H1 (cell line): ENCODE data around the gene MYBPC2. TPM values are rescaled to one million over a fixed set of nuclear protein-coding genes. Genes with fewer than 3 reads are reported as not detected.

Experiments
- CTCF ChIA-PET: fragments of 300-600 bp; sonication (Branson Sonifier 250); formaldehyde crosslinking; loops from one replicate; lab custom pipeline; 2021; ENCODE audit not compliant: partially characterized antibody; lab: Charles Lee
- POLR2A ChIA-PET: fragments of 300-600 bp; sonication (Branson Sonifier 250); formaldehyde crosslinking; loops from one replicate; lab custom pipeline; 2021; ENCODE audit warnings: inconsistent platforms; ENCODE audit not compliant: partially characterized antibody; lab: Charles Lee
- DNase-seq, 2 experiments: peaks; one replicate each; pipeline versions ENCODE4 v3.0.0 to v3.0.0-alpha.2; 2010 to 2022; ENCODE audit warnings: low spot score in 2 of 2, low read depth in 1 of 2, mixed read lengths in 1 of 2
- FAIRE-seq: peaks from 2 replicates; lab custom pipeline; 2011; peaks lifted over from hg19 to GRCh38; lab: Jason Lieb, UNC
- H2AFZ ChIP-seq: 2 replicates; pipeline ENCODE4 v1.8.1; 2012; ENCODE audit warnings: low read length, inconsistent platforms
- H2AK5ac ChIP-seq: 2 replicates; pipeline ENCODE4 v1.6.1; 2013; ENCODE audit warnings: low read depth, low read length
- H2BK120ac ChIP-seq: replicated peaks from 2 replicates; pipeline ENCODE3; 2013; ENCODE audit warnings: low read depth, low read length, inconsistent platforms
- H2BK12ac ChIP-seq: 2 replicates; pipeline ENCODE4 v1.6.1; 2013; ENCODE audit warnings: low read depth, low read length
- H2BK15ac ChIP-seq: 2 replicates; pipeline ENCODE4 v1.6.1; 2013; ENCODE audit warnings: low read length
- H2BK20ac ChIP-seq: 2 replicates; pipeline ENCODE4 v1.6.1; 2013; ENCODE audit warnings: low read length
- H2BK5ac ChIP-seq: 2 replicates; pipeline ENCODE4 v1.6.1; 2013; ENCODE audit warnings: low read depth, low read length
- H3K14ac ChIP-seq: 2 replicates; pipeline ENCODE4 v1.6.1; 2013; ENCODE audit warnings: inconsistent platforms; ENCODE audit not compliant: insufficient read length
- H3K18ac ChIP-seq: 2 replicates; pipeline ENCODE4 v1.6.1; 2013; ENCODE audit warnings: low read length; ENCODE audit errors: extremely low read depth
- H3K23ac ChIP-seq: 2 replicates; pipeline ENCODE4 v1.6.1; 2013; ENCODE audit warnings: inconsistent platforms; ENCODE audit not compliant: insufficient read length
- H3K23me2 ChIP-seq: 2 replicates; pipeline ENCODE4 v1.6.1; 2013; ENCODE audit warnings: low read depth, low read length
- H3K27ac ChIP-seq: 2 replicates; pipeline ENCODE4 v1.6.1; 2011; ENCODE audit warnings: low read depth, low read length, inconsistent platforms
- H3K27me3 ChIP-seq, 4 experiments: replicated peaks in 1 of 4; 1 replicate in 1 of 4; 2 replicates in 3 of 4; pipeline versions ENCODE4 v1.6.1 to v1.8.1; 2011 to 2013; ENCODE audit warnings: low read length in 3 of 4, mild to moderate bottlenecking in 3 of 4, inconsistent platforms in 2 of 4, mixed read lengths in 2 of 4, moderate library complexity in 1 of 4; ENCODE audit not compliant: control insufficient read depth in 3 of 4, insufficient read depth in 3 of 4; ENCODE audit errors: extremely low read depth in 1 of 4
- H3K36me3 ChIP-seq, 4 experiments: 2 replicates each; pipeline versions ENCODE4 v1.6.1 to v1.8.1; 2011 to 2013; ENCODE audit warnings: mild to moderate bottlenecking in 4 of 4, low read length in 3 of 4, moderate library complexity in 2 of 4, control low read depth in 1 of 4, inconsistent platforms in 1 of 4; ENCODE audit not compliant: insufficient read depth in 4 of 4, control insufficient read depth in 2 of 4
- H3K4ac ChIP-seq: replicated peaks from 2 replicates; pipeline ENCODE3; 2013; ENCODE audit warnings: low read length, low read depth, mixed read lengths, inconsistent platforms; ENCODE audit not compliant: insufficient read length
- H3K4me1 ChIP-seq, 4 experiments: replicated peaks in 1 of 4; 1 replicate in 1 of 4; 2 replicates in 3 of 4; pipeline versions ENCODE4 v1.6.1 to v1.8.1; 2011 to 2013; ENCODE audit warnings: low read length in 3 of 4, inconsistent platforms in 2 of 4, mixed read lengths in 1 of 4; ENCODE audit not compliant: insufficient read depth in 4 of 4, control insufficient read depth in 3 of 4
- H3K4me2 ChIP-seq, 2 experiments: 2 replicates each; pipeline versions ENCODE4 v1.6.1 to v1.8.1; 2011 to 2013; ENCODE audit warnings: low read depth in 2 of 2, low read length in 2 of 2, control low read depth in 1 of 2, inconsistent platforms in 1 of 2, mild to moderate bottlenecking in 1 of 2; ENCODE audit not compliant: insufficient read depth in 1 of 2
- H3K4me3 ChIP-seq, 4 experiments: fragments of 200-600, 300-600 bp in 1 of 4; sonication (generic), shearing (Covaris generic), sonication (Bioruptor Twin) in 1 of 4; 2 replicates each; pipeline versions ENCODE4 v1.5.1 to v1.8.1; 2011 to 2016; ENCODE audit warnings: low read length in 4 of 4, low read depth in 3 of 4, control low read depth in 2 of 4, inconsistent platforms in 2 of 4, mild to moderate bottlenecking in 2 of 4, mixed read lengths in 1 of 4, moderate library complexity in 1 of 4; ENCODE audit not compliant: insufficient read depth in 2 of 4; ENCODE audit errors: extremely low read depth in 1 of 4
- H3K56ac ChIP-seq: replicated peaks from 2 replicates; pipeline ENCODE3; 2013; ENCODE audit warnings: low read depth, mild to moderate bottlenecking, mixed read lengths, low read length, inconsistent platforms; ENCODE audit not compliant: insufficient read length
- H3K79me1 ChIP-seq: 2 replicates; pipeline ENCODE4 v1.6.1; 2013; ENCODE audit warnings: low read depth, low read length, control low read depth
- H3K79me2 ChIP-seq, 2 experiments: 2 replicates each; pipeline versions ENCODE4 v1.6.1 to v1.8.1; 2012 to 2013; ENCODE audit warnings: low read length in 2 of 2, mild to moderate bottlenecking in 2 of 2, inconsistent platforms in 1 of 2; ENCODE audit not compliant: insufficient read depth in 2 of 2, control insufficient read depth in 1 of 2
- H3K9ac ChIP-seq, 4 experiments: replicated peaks in 1 of 4; 1 replicate in 1 of 4; 2 replicates in 3 of 4; pipeline versions ENCODE4 v1.6.1 to v1.8.1; 2011 to 2013; ENCODE audit warnings: low read depth in 3 of 4, low read length in 3 of 4, control low read depth in 2 of 4, mild to moderate bottlenecking in 2 of 4, moderate library complexity in 2 of 4, inconsistent platforms in 1 of 4; ENCODE audit errors: extremely low read depth in 1 of 4
- H3K9me3 ChIP-seq, 2 experiments: 2 replicates each; pipeline versions ENCODE4 v1.6.1 to v1.8.1; 2012 to 2013; ENCODE audit warnings: mild to moderate bottlenecking in 2 of 2, moderate library complexity in 2 of 2, control low read depth in 1 of 2, inconsistent platforms in 1 of 2, low read depth in 1 of 2, low read length in 1 of 2, mixed read lengths in 1 of 2; ENCODE audit not compliant: insufficient read depth in 2 of 2
- H4K20me1 ChIP-seq, 2 experiments: replicated peaks in 1 of 2; 2 replicates each; pipeline versions ENCODE3 to v1.8.1; 2011 to 2013; ENCODE audit warnings: inconsistent platforms in 2 of 2, low read length in 2 of 2, mild to moderate bottlenecking in 1 of 2; ENCODE audit not compliant: insufficient read depth in 2 of 2, control insufficient read depth in 1 of 2
- H4K5ac ChIP-seq: 2 replicates; pipeline ENCODE4 v1.6.1; 2013; ENCODE audit warnings: low read length, low read depth, mixed read lengths, inconsistent platforms; ENCODE audit not compliant: insufficient read length
- H4K8ac ChIP-seq: 2 replicates; pipeline ENCODE4 v1.8.0; 2013; ENCODE audit warnings: mild to moderate bottlenecking, moderate library complexity, low read length, inconsistent platforms; ENCODE audit not compliant: insufficient read depth; ENCODE audit errors: extremely low read depth
- H4K91ac ChIP-seq: replicated peaks from 2 replicates; pipeline ENCODE3; 2013; ENCODE audit warnings: low read length, mixed read lengths, inconsistent platforms; ENCODE audit not compliant: insufficient read length
- ASH2L ChIP-seq: fragments of 200-600, 300-600 bp; sonication (generic); IDR thresholded peaks from one replicate; pipeline ENCODE4 v1.7.1; 2017; ENCODE audit warnings: low read length
- ATF3 ChIP-seq: IDR thresholded peaks from 2 replicates; pipeline ENCODE4 v1.6.1; 2011; ENCODE audit warnings: low read depth, mild to moderate bottlenecking, low read length; ENCODE audit not compliant: insufficient read depth
- GABPA ChIP-seq: IDR thresholded peaks from 2 replicates; pipeline ENCODE4 v1.6.1; 2011; ENCODE audit warnings: mild to moderate bottlenecking, low read length, moderate library complexity, borderline replicate concordance; ENCODE audit not compliant: insufficient read depth
- HDAC2 ChIP-seq, 2 experiments: fragments of 300-600 bp in 1 of 2; sonication (generic) in 1 of 2; IDR thresholded peaks; 2 replicates each; pipeline ENCODE4 v1.6.1; 2011 to 2012; ENCODE audit warnings: low read depth in 2 of 2, low read length in 2 of 2, mild to moderate bottlenecking in 2 of 2, moderate library complexity in 2 of 2, borderline replicate concordance in 1 of 2, inconsistent platforms in 1 of 2
- HDAC6 ChIP-seq: IDR thresholded peaks from one replicate; pipeline ENCODE4 v1.7.1; 2012; ENCODE audit warnings: low read depth, mild to moderate bottlenecking, inconsistent platforms, low read length, moderate library complexity
- JUND ChIP-seq: IDR thresholded peaks from 2 replicates; pipeline ENCODE4 v1.6.1; 2011; ENCODE audit warnings: mild to moderate bottlenecking, improper control_type of control experiment, low read length
- NANOG ChIP-seq: IDR thresholded peaks from 2 replicates; pipeline ENCODE4 v1.6.1; 2011; ENCODE audit warnings: low read length, low read depth, mild to moderate bottlenecking, inconsistent platforms; ENCODE audit not compliant: insufficient read depth, poor library complexity, severe bottlenecking
- POLR2A ChIP-seq, 2 experiments: IDR thresholded peaks; 1 replicate in 1 of 2; 2 replicates in 1 of 2; pipeline ENCODE4 v1.6.1; 2011; ENCODE audit warnings: low read depth in 2 of 2, low read length in 2 of 2, mild to moderate bottlenecking in 2 of 2; ENCODE audit errors: control extremely low read depth in 1 of 2
- RNF2 ChIP-seq: fragments of 200-900, 300-1000 bp; sonication (generic); IDR thresholded peaks from 2 replicates; pipeline ENCODE4 v1.7.1; 2016; ENCODE audit warnings: borderline replicate concordance, low read depth, mild to moderate bottlenecking, antibody characterized with exemption, low read length; ENCODE audit not compliant: poor library complexity, severe bottlenecking; ENCODE audit errors: missing control alignments
- RXRA ChIP-seq: IDR thresholded peaks from 2 replicates; pipeline ENCODE4 v1.6.1; 2011; ENCODE audit warnings: low read depth, mild to moderate bottlenecking, low read length, moderate library complexity; ENCODE audit not compliant: insufficient read depth
- SIN3A ChIP-seq, 2 experiments: IDR thresholded peaks in 1 of 2; conservative IDR thresholded peaks in 1 of 2; 2 replicates each; pipeline ENCODE4 v1.6.1; 2011 to 2012; ENCODE audit warnings: low read length in 2 of 2, improper control_type of control experiment in 1 of 2, low read depth in 1 of 2, mild to moderate bottlenecking in 1 of 2
- SIRT6 ChIP-seq: IDR thresholded peaks from one replicate; pipeline ENCODE4 v1.7.1; 2012; ENCODE audit warnings: low read length, inconsistent platforms
- WGBS, 2 experiments: shearing (Covaris generic) in 1 of 2; methylation state at CpG; one replicate each; pipeline versions ENCODE4 v1.1.6 to v1.1.7; 2013 to 2015; ENCODE audit warnings: low lambda C conversion rate in 2 of 2, mixed read lengths in 2 of 2, inconsistent platforms in 1 of 2, low coverage in 1 of 2, missing lambda C conversion rate in 1 of 2; ENCODE audit not compliant: insufficient replicate concordance in 2 of 2, insufficient coverage in 1 of 2, insufficient read length in 1 of 2; ENCODE audit errors: extremely low coverage in 1 of 2, missing lambda C conversion rate in 1 of 2; 5-methylcytosine and 5-hydroxymethylcytosine counted together
- polyA plus RNA-seq, 7 experiments: library from polyadenylated mRNA; depleted of rRNA in 3 of 7; stranded (reverse) in 5 of 7; unstranded in 2 of 7; fragments of >200 nt in 5 of 7; fragments of 200-250 nt in 2 of 7; gene quantifications; 1 replicate in 5 of 7; 2 replicates in 1 of 7; 4 replicates in 1 of 7; pipeline versions ENCODE4 v1.2.1 to v1.2.3, GENCODE V29; 2011 to 2013; ENCODE audit warnings: missing spikeins in 2 of 7, mixed read lengths in 2 of 7
- total RNA-seq: library from RNA; stranded (reverse); fragmentation: NEBNext Ultra II Directional; extraction: Animal tissue kit (Norgen Biotek cat#: 25700); gene quantifications from 2 replicates; pipeline ENCODE4 v1.2.1, GENCODE V29; 2021

Gene MYBPC2
- total and polyA plus RNA-seq, 2 of the 8 experiments (the other 6 are each of a cell fraction or from before 2014, with no cell fraction given) = 1.8 to 3.1 TPM

- Histone ChIP-seq H3K9me3 (no peaks in the 10 kb centered on the region), H3K4ac (no peak overlapping the region), H3K79me1 (no peaks in the 10 kb centered on the region; the same call in 1 of the 2 replicates), H3K18ac (no peak overlapping the region), H3K79me2 (no peaks in the 10 kb centered on the region), H3K4me1 (peaks cover 0 to 6% (median 4%) of the 10 kb centered on the region in 4 experiments; a peak in 4 of 7 replicates), H2BK5ac (no peak overlapping the region), H3K27me3 (peaks cover 0 to 26% (median 15%) of the 10 kb centered on the region in 4 experiments; a peak in 6 of 7 replicates), H2BK15ac (no peak overlapping the region), H4K20me1 (peaks cover 1 to 3% of the 10 kb centered on the region in 2 experiments), H2BK20ac (no peak overlapping the region), H2BK120ac (no peak overlapping the region), H4K91ac (no peak overlapping the region), H3K4me3 (peak overlapping the region; percentile 42 to 62 (median 56)), H4K8ac (0 out of 2 replicates have a peak overlapping the region, but pooled peaks have one; percentile 20), H2BK12ac (no peak overlapping the region), H3K23me2 (no peaks in the 10 kb centered on the region; the same call in 1 of the 2 replicates), H3K56ac (no peak overlapping the region), H2AK5ac (no peak overlapping the region), H3K14ac (no peak overlapping the region), H3K9ac (no peak overlapping the region; a peak in 2 of 7 replicates), H3K36me3 (no peaks in the 10 kb centered on the region), H2AFZ (no peak overlapping the region), H3K23ac (no peak overlapping the region), H3K4me2 (peak overlapping the region; percentile 57 to 66), H3K27ac (no peak overlapping the region), H4K5ac (no peak overlapping the region)
- CTCF ChIA-PET = interaction anchor here (1.9 to 19.3 kb wide), 4 partner anchors 10 to 45 kb away, joined by 5 to 206 read pairs (median 15); no protein-coding TSS in a partner anchor
- WGBS, 2 experiments = 4% methylated on average over 10 of the region's 10 CpGs; no CpG with 5 or more reads in 1 of the 2 experiments
- POLR2A ChIA-PET = interaction anchor here (0.7 to 1.7 kb wide), 7 partner anchors 10 to 294 kb away, joined by 3 to 9 read pairs (median 6); no protein-coding TSS in a partner anchor
- FAIRE-seq = peak; percentile 13
- peak in 1 of 2 experiments; percentile 61 for DNase-seq
- TF ChIP-seq ATF3 (no peak), RNF2 (no peak), NANOG (no peak), POLR2A (IDR thresholded peaks at IDR 0.05; ENCODE audit: control extremely low read depth in 1 of 2, low read depth in 2 of 2, low read length in 2 of 2) (no peak), JUND (no peak), HDAC6 (no peak), ASH2L (no peak), SIRT6 (no peak), SIN3A (conservative IDR thresholded peaks at IDR 0.05 in 1 of 2, IDR thresholded peaks at IDR 0.05 in 1 of 2; ENCODE audit: low read depth in 1 of 2, low read length in 2 of 2) (peak; percentile 72 to 85; a peak in 1 of 4 replicates), GABPA (no peak), HDAC2 (IDR thresholded peaks at IDR 0.05; ENCODE audit: borderline replicate concordance in 1 of 2, low read depth in 2 of 2, low read length in 2 of 2) (peak in 1 of 2 experiments; percentile 17; a peak in 1 of 4 replicates), RXRA (no peak)
Measured at GRCh38 chr19:50510700-50511068, 78.0 kb downstream of the MYBPC2 start.
